H4 (cell line): Measurements from ENCODE around the gene KSR1. TPM values are rescaled to one million over a fixed set of nuclear protein-coding genes. Genes with fewer than 3 reads are reported as not detected.

Experiments
- DNase-seq: peaks from one replicate; pipeline ENCODE4 v3.0.0-alpha.2; 2015; ENCODE audit warnings: low spot score
- total RNA-seq: library from RNA; depleted of rRNA; stranded (reverse); fragments of >200 nt; shearing (Covaris generic); gene quantifications from 2 replicates; pipeline ENCODE4 v1.2.3, GENCODE V29; 2014

KSR1 gene
- total RNA-seq, 1 experiment from 2014 or later: 3.9 TPM

DNA sequence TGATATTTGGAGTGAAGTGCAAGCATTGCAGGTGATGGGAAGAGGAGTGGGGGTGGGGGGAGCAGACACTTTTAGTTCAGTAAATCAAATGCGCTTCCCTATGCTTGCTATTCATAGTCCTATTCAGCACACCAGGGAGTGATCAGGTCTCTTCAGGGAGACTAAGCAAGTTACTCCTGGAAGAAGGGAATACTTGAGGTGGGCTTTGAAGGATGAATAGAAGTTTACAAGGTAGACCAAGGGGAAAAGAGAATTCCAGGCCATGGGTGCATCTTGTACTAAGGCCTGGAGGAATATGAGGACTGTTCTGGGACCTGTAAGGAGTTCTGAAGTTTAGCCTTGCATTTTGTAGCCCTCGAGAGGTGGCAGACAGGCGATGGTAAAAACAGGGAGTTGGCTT lies 134.6 kb downstream of the KSR1 start:
- DNase-seq: no peak

DNA sequence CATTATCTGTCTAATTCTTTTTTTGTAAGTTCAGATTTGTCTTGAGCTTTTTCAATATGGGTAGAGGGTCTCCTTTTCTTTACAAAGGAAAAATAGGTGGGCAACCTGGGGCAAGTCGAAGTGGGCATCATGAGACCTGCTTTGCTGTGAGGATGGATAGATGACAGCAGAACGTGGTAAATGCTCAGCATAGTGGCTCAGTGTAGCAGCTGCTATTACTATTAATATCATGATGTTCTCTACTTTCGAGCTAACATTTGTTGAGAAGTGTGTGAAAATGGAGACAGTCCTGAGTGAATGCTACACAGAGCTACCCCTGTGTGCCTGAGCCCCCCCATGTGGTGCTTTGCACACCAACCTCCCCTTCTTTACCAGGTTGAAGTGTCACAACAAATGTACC lies 135.7 kb downstream of the KSR1 start:
- DNase-seq: no peak

DNA sequence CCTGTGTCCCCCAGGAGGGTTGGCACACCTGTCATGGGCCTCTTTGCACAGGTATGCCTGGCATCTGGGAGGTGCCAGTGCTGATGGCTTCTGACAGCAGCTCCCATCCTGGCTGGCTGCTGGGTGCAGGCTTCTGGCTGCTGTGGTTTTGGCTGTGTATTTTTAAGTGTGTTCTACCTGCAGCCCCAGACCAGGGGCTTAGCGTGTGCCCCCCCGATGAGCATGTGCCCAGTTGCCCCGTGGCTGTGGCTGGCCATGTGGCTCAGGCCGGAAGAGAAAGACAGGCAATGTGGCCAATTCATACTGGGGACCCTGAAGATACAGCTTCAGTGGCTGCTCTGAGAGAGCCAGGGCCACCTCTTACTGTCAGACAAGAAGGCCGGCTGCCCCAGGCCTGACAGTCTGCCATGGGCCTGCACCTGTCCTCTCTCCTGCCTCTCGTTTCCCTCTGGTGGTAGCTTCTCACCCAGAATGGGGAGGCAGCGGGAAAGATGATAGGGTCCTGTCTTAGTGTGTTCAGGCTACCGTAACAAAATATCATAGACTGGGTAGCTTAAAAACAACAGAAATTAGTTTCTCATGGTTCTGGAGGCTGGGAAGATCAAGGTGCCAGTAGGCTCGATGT lies 137.1 kb downstream of the KSR1 start:
- DNase-seq: no peak

DNA sequence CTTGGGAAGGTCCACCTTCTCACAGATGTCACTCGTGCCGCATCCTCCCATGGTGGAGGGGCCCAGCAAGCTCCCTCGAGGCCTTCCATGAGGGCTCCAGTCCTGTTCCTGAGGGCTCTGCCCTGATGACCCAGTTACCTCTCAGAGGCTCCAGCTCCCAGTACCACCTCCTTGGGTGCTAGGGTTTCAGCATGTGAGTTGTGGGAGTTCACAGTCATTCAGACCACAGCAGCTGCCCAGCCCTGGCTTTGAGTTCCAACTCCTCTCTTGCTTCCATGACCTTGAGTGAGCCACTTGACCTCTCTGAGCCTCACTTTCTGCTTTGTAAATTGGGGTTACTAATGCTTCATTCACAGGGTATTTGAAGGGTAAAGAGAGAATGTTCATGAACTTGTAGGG lies 137.6 kb downstream of the KSR1 start:
- no peak for DNase-seq

DNA sequence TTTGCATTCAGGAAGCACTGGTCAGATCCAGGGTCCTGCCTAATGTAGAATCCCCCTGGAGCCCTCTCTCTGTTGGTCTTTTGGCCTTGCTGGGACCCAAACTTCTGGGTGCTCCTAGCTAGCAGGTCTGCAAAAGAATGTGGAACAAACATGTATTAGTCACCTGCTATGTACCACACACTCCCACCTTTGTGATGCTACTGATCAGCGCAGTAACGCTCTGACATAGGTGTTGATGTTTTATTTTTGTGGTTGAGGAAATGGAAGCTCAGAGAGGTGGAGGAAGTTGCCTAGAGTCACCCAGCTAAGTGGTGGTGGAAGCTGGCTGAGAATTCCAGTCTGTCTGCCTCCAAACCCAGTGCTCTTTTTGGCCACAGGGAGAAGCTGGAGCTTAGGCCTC lies 139.0 kb downstream of the KSR1 start:
- no peak for DNase-seq

GRCh38 chr17:27596096-27596495 lies 139.8 kb downstream of the KSR1 start:
- DNase-seq: no peak

DNA sequence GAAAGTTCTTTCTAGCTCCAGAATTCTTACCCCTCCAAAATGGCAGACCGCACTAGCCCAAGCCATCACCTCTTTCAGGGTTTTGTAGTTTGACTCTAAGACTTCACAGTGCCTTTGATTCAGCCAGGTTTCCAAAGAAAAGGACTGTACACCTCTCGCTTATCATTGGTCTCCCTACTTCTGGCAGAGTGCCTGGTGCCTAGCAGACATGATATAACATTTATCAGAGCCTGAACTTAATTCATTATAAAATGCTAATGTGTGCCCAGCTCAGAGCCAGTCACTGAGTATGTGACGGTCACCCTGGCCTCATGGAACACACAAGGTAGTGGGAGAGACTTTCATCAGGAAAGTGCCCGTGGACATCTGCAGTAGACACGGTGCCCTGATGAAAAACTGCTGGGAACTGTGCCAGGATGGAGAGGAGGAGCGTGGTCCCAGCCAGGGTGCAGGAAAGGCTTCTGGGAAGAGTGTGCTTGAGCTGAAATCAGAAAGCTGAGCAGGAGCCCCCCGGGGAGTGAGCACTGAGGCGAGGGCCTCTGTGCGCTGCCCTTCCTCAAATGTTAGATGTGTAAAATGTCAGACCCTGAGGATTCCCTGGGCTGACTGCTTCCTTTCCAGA lies 140.4 kb downstream of the KSR1 start:
- DNase-seq: no peak

GRCh38 chr17:27597188-27597580 lies 140.9 kb downstream of the KSR1 start:
- DNase-seq: no peak

DNA sequence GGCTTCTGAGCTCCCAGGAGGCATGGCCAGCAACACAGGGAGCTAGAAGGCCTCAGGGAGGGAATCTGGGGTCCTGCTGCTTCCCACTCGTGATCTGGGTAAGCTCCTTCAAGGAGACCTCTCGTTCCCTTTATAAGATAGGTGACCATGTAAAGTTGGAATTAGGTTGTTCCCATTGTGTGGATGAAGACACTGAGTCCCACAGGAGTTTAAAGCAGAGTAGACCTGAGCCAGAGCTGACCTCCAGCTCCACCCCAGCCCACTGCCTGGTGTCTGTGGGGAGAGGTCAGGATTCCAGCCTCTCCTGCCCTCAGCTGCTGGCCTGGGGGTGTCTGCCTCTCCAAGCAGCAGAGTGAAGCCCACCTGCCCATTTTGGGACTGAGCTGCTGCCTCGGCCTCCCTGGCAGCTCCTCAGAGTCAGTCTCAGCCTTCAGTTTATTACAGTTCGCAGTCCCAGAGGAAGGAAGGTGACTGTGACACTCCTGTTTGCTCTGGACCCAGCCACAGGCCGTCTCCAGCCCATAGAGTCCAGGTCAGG lies 141.6 kb downstream of the KSR1 start:
- DNase-seq: no peak

GRCh38 chr17:27598337-27599050 lies 142.2 kb downstream of the KSR1 start:
- no peak for DNase-seq

DNA sequence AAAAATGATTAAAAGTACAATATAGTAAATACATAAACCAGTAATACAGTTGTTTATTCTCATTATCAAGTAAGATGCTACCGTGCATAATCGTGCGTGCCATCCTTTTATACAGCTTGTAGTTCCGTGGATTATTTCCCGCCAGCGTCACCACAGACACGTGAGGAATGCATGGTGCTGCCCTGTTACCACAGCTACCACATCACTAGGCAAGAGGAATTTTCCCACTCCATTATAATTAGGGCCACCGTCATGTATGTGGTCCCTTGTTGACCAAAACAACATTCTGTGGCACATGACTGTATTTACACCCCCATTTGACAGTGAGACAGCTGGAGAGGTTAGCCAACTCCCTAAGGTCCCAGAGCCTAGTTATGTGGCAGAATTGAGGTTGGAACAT lies 144.2 kb downstream of the KSR1 start:
- DNase-seq: no peak

- DNase-seq: peak; percentile 60
Observed at GRCh38 chr17:27601069-27601974, 145.1 kb downstream of the KSR1 start.

DNA sequence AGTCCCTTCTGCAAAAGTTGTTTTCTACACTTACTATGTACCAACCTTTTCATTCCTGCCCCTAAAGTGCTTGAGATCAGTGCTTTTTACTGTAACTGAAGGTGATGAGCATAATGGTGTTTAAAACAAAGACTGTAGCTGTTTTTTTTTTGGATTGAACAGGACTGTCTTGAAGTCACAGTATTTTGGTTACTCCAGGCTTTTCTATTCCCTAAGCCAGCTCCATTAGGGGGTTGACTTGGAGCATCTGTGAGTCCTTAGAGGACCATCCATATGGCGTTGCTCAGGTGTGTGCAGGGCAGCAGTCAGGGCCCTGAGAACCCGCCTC lies 145.7 kb downstream of the KSR1 start:
- no peak for DNase-seq

DNA sequence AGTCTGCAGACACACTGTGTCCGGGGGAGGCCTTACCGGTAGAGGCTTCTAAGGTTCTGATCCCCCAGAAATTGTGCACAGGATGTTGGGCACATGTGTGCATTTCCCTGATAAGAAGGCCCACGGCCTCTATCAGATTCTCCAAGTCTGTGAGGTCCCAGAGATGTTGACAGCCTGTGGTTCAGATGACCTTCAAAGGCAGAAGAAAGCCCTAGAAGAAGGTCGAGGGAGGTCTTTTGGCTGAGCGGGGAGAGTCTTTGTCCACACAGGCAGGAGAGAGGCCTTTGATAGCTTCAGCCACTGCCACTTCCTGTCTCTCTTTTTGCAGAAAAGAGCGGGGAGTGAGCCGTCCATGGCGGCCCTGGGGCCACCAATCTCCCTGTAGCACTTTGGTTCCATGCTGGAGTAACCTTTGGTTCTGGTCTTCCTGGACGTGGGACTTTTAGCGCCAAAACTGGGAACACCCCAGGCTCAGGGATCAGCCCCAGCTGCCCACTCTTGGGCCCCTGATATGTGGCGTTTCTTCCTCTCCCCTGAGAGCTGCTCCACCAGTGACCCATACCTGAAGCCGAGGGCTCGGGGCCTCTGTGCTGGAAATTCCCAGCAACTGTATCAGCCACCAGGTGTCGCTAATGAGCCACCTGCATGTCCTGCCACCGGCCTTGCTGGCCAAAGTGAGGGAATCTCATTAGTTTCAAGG lies 146.6 kb downstream of the KSR1 start:
- peak; percentile 48 for DNase-seq

DNA sequence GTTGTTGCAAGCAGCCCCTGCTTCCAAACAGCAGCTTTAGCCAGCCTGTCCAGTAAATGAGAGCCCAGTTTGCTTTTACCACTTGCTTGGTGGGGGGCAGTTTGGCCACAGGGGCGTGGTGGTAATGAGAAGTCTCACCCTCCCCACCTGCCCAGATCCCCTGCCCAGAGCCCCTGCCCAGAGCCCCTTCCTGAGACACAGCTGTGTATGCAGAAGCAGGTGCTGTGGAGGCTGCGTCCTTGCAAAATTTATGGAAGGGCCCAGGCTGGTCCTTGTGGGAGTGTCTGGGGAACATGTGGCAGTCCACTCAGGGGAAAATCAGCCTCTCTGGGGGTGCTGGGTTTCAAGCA lies 147.1 kb downstream of the KSR1 start:
- no peak for DNase-seq

DNA sequence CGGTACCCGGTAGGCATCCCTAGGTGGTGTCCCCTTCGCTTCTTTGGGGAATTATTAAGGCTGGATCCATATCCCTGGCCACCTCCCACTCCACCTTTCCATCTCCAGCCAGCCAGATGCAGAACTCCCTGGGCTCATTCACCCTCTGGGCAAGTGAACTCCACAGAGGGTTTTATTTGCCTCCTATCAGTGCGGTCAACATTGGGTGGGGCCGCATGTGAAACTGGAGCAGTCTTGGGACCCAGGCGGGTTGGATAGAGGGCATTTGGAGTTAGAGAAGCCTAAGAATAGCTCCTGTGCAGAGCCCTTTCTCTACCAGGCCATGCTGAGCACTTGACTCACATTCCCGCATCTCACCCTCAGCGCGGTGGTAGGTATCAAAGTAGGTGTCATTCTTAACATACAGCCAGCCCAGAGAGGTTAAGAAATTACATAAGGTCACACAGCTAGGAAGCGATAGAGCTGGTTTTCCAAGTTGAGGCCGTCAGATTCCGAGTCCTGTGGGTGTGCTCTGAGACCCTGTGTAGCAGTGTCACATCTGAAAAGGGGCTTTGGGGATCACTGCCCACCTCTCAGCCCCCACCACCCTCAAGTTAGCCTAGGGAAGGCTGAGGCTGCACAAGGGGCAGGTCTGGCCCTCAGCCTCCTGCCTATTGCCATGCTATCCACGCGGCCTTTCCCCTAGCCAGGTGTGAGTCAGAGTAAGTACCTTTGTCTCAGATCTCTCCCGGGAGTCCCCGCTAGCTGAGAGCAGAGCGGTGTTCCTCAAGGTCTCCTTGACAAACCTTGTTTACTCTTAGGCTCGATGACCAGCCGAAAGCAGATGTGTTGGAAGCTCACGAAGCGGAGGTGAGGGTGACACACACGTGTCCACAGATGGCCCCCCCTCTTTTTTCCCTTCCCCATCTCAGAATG lies 147.9 kb downstream of the KSR1 start:
- no peak for DNase-seq

DNA sequence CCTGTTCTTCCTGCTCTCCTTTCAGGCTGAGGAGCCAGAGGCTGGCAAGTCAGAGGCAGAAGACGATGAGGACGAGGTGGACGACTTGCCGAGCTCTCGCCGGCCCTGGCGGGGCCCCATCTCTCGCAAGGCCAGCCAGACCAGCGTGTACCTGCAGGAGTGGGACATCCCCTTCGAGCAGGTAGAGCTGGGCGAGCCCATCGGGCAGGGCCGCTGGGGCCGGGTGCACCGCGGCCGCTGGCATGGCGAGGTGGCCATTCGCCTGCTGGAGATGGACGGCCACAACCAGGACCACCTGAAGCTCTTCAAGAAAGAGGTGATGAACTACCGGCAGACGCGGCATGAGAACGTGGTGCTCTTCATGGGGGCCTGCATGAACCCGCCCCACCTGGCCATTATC lies 149.2 kb downstream of the KSR1 start:
- no peak for DNase-seq

GRCh38 chr17:27607521-27608091 lies 151.4 kb downstream of the KSR1 start:
- no peak for DNase-seq

- no peak for DNase-seq
Observed at GRCh38 chr17:27608328-27609230, 152.3 kb downstream of the KSR1 start.
